GM23248 (cell line): ENCODE results near the gene CAST. TPM values are rescaled to one million over a fixed set of nuclear protein-coding genes. Genes with fewer than 3 reads are reported as not detected.

ENCODE experiments used
- DNase-seq: peaks from one replicate; pipeline ENCODE4 v3.0.0-alpha.2; 2015
- H2AFZ ChIP-seq: fragments of 200-600 bp; sonication (generic); 2 replicates; pipeline ENCODE4 v1.6.1; 2016; ENCODE audit warnings: antibody characterized with exemption
- H3F3A ChIP-seq: fragments of 200-600 bp; sonication (generic); 2 replicates; pipeline ENCODE4 v1.6.1; 2016; ENCODE audit warnings: mild to moderate bottlenecking, antibody characterized with exemption, mixed run types; ENCODE audit not compliant: insufficient read depth
- H3K27ac ChIP-seq: fragments of 200-600 bp; sonication (generic); 2 replicates; pipeline ENCODE4 v1.5.1; 2016; ENCODE audit warnings: mild to moderate bottlenecking
- H3K27me3 ChIP-seq: fragments of 200-600 bp; sonication (generic); replicated peaks from 2 replicates; pipeline ENCODE4 v1.6.1; 2016; ENCODE audit warnings: mild to moderate bottlenecking; ENCODE audit not compliant: insufficient read depth
- H3K36me3 ChIP-seq: fragments of 200-600 bp; sonication (generic); 2 replicates; pipeline ENCODE4 v1.6.1; 2016; ENCODE audit warnings: low read depth, mild to moderate bottlenecking
- H3K4me1 ChIP-seq: fragments of 200-600 bp; sonication (generic); 2 replicates; pipeline ENCODE4 v1.6.1; 2016; ENCODE audit warnings: mild to moderate bottlenecking; ENCODE audit not compliant: insufficient read depth
- H3K4me2 ChIP-seq: fragments of 200-600 bp; sonication (generic); one replicate; pipeline ENCODE4 v1.6.1; 2016; ENCODE audit warnings: mild to moderate bottlenecking; ENCODE audit not compliant: unreplicated experiment
- H3K4me3 ChIP-seq: fragments of 200-600 bp; sonication (generic); 2 replicates; pipeline ENCODE4 v1.5.1; 2016; ENCODE audit warnings: mild to moderate bottlenecking
- H3K79me2 ChIP-seq: fragments of 200-600 bp; sonication (generic); 2 replicates; pipeline ENCODE4 v1.6.1; 2016; ENCODE audit warnings: mild to moderate bottlenecking; ENCODE audit not compliant: insufficient read depth
- H3K9ac ChIP-seq: fragments of 200-600 bp; sonication (generic); 2 replicates; pipeline ENCODE4 v1.6.1; 2016; ENCODE audit warnings: mild to moderate bottlenecking
- H3K9me2 ChIP-seq: fragments of 200-600 bp; sonication (generic); 2 replicates; pipeline ENCODE4 v1.6.1; 2016; ENCODE audit warnings: mixed run types, mild to moderate bottlenecking, moderate library complexity; ENCODE audit not compliant: insufficient read depth
- H3K9me3 ChIP-seq: fragments of 200-600 bp; sonication (generic); one replicate; pipeline ENCODE4 v1.6.1; 2017; ENCODE audit warnings: low read depth
- H4K20me1 ChIP-seq: fragments of 200-600 bp; sonication (generic); 2 replicates; pipeline ENCODE4 v1.6.0; 2016; ENCODE audit not compliant: insufficient read depth
- EZH2 ChIP-seq: fragments of 200-600 bp; sonication (generic); IDR thresholded peaks from 2 replicates; pipeline ENCODE4 v1.6.1; 2018; ENCODE audit warnings: antibody characterized with exemption, mild to moderate bottlenecking; ENCODE audit not compliant: insufficient read depth, poor library complexity, severe bottlenecking
- EZH2phosphoT487 ChIP-seq: fragments of 200-600 bp; sonication (generic); IDR thresholded peaks from 2 replicates; pipeline ENCODE4 v1.6.1; 2018; ENCODE audit warnings: antibody characterized with exemption, moderate library complexity, mild to moderate bottlenecking, low read depth; ENCODE audit not compliant: insufficient read depth
- WGBS, 2 experiments: methylation state at CpG; one replicate each; pipeline ENCODE4 v1.1.6; 2015 to 2017; ENCODE audit warnings: low lambda C conversion rate in 2 of 2, low coverage in 1 of 2; ENCODE audit errors: missing lambda C conversion rate in 2 of 2; 5-methylcytosine and 5-hydroxymethylcytosine counted together
- in situ Hi-C: fragments of 300-500 bp; cut with MboI; formaldehyde crosslinking; loops from 2 replicates; pipeline ENCODE4 v1.15.0; 2020
- polyA plus RNA-seq: library from polyadenylated mRNA; unstranded; fragments of >200 nt; fragmentation: Nextera tagmentation; extraction: Ambion mirVana; gene quantifications from 2 replicates; pipeline ENCODE4 v1.2.1, GENCODE V29; 2016
- total RNA-seq: library from RNA; depleted of rRNA; stranded (reverse); fragments of >200 nt; shearing (Covaris generic); gene quantifications from 2 replicates; pipeline ENCODE4 v1.2.3, GENCODE V29; 2014

The CAST gene
- total and polyA plus RNA-seq, 2 experiments from 2014 or later: 179 to 196 TPM

- no peak overlapping the region for H3K9ac ChIP-seq
- 93 to 98% methylated on average over 1 of the region's 1 CpG for WGBS, 2 experiments
- H3K27me3 ChIP-seq: no peaks in the 10 kb centered on the region
- no peaks in the 10 kb centered on the region for H3K9me3 ChIP-seq
- no peak overlapping the region for H2AFZ ChIP-seq
- no peaks in the 10 kb centered on the region for H4K20me1 ChIP-seq
- H3K27ac ChIP-seq: no peak overlapping the region
- H3K9me2 ChIP-seq: no peaks in the 10 kb centered on the region
- H3K36me3 ChIP-seq: peaks cover 93% of the 10 kb centered on the region
- H3K4me3 ChIP-seq: no peak overlapping the region
- no peaks in the 10 kb centered on the region for H3K4me1 ChIP-seq
- DNase-seq: no peak
- no peak for TF ChIP-seq EZH2phosphoT487
- TF ChIP-seq EZH2: no peak
- peaks cover 13% of the 10 kb centered on the region for H3F3A ChIP-seq
- in situ Hi-C loops: no loop called here
- H3K79me2 ChIP-seq: no peaks in the 10 kb centered on the region
- H3K4me2 ChIP-seq: no peak overlapping the region
Measured at GRCh38 chr5:96771395-96771794, 109.2 kb downstream of the CAST start.

GRCh38 chr5:96772111-96772510, 109.9 kb downstream of the CAST start:
- Histone ChIP-seq H3K9me2 (no peaks in the 10 kb centered on the region), H3K4me2 (no peak overlapping the region), H3K4me1 (no peaks in the 10 kb centered on the region), H3K9ac (no peak overlapping the region), H2AFZ (no peak overlapping the region), H3K9me3 (no peaks in the 10 kb centered on the region), H3K27ac (no peak overlapping the region), H3K4me3 (no peak overlapping the region), H4K20me1 (no peaks in the 10 kb centered on the region), H3K36me3 (peaks cover 92% of the 10 kb centered on the region), H3K27me3 (no peaks in the 10 kb centered on the region), H3F3A (peaks cover 18% of the 10 kb centered on the region), H3K79me2 (no peaks in the 10 kb centered on the region)
- in situ Hi-C loops: no loop called here
- WGBS, 2 experiments: 97 to 100% methylated on average over 1 of the region's 1 CpG
- DNase-seq: no peak
- no peak for TF ChIP-seq EZH2phosphoT487
- no peak for TF ChIP-seq EZH2

- no peaks in the 10 kb centered on the region for H3K9me2 ChIP-seq
- H3K36me3 ChIP-seq: peaks cover 92% of the 10 kb centered on the region
- no peak overlapping the region for H2AFZ ChIP-seq
- H3K4me2 ChIP-seq: no peak overlapping the region
- in situ Hi-C loops: no loop called here
- H3K4me1 ChIP-seq: no peaks in the 10 kb centered on the region
- H3F3A ChIP-seq: peaks cover 18% of the 10 kb centered on the region
- no peak overlapping the region for H3K27ac ChIP-seq
- no peaks in the 10 kb centered on the region for H3K9me3 ChIP-seq
- H3K4me3 ChIP-seq: no peak overlapping the region
- no peak for DNase-seq
- H3K79me2 ChIP-seq: no peaks in the 10 kb centered on the region
- H4K20me1 ChIP-seq: no peaks in the 10 kb centered on the region
- H3K27me3 ChIP-seq: no peaks in the 10 kb centered on the region
- TF ChIP-seq EZH2: no peak
- no peak for TF ChIP-seq EZH2phosphoT487
- H3K9ac ChIP-seq: no peak overlapping the region
Measured at GRCh38 chr5:96772542-96772941, 110.4 kb downstream of the CAST start.

- TF ChIP-seq EZH2phosphoT487: no peak
- no peak for TF ChIP-seq EZH2
- Histone ChIP-seq H3K27ac (no peak overlapping the region), H3K4me2 (no peak overlapping the region), H3K9ac (no peak overlapping the region), H4K20me1 (no peaks in the 10 kb centered on the region; the same call in 1 of the 2 replicates), H3F3A (peaks cover 30% of the 10 kb centered on the region), H2AFZ (no peak overlapping the region), H3K4me1 (peaks cover 6% of the 10 kb centered on the region), H3K79me2 (no peaks in the 10 kb centered on the region), H3K9me2 (no peaks in the 10 kb centered on the region), H3K36me3 (peaks cover 88% of the 10 kb centered on the region), H3K4me3 (no peak overlapping the region), H3K27me3 (no peaks in the 10 kb centered on the region), H3K9me3 (no peaks in the 10 kb centered on the region)
- in situ Hi-C loops: no loop called here
- no peak for DNase-seq
- WGBS, 2 experiments: 58 to 82% methylated on average over 2 of the region's 2 CpGs
Measured at GRCh38 chr5:96775050-96775449, 112.9 kb downstream of the CAST start.

- 96 to 100% methylated on average over 11 of the region's 11 CpGs for WGBS, 2 experiments
- Histone ChIP-seq H3K9me2 (no peaks in the 10 kb centered on the region), H3K4me3 (no peak overlapping the region), H3K4me2 (no peak overlapping the region), H3K27ac (no peak overlapping the region), H3K9me3 (no peaks in the 10 kb centered on the region), H3K79me2 (no peaks in the 10 kb centered on the region), H3K36me3 (peaks cover 81% of the 10 kb centered on the region), H4K20me1 (no peaks in the 10 kb centered on the region; the same call in 1 of the 2 replicates), H3F3A (peaks cover 30% of the 10 kb centered on the region), H3K4me1 (peaks cover 13% of the 10 kb centered on the region), H2AFZ (no peak overlapping the region), H3K27me3 (no peaks in the 10 kb centered on the region), H3K9ac (no peak overlapping the region)
- in situ Hi-C loops: no loop called here
- TF ChIP-seq EZH2: no peak
- no peak for TF ChIP-seq EZH2phosphoT487
- DNase-seq: no peak
Measured at GRCh38 chr5:96775689-96776088, 113.5 kb downstream of the CAST start.
